Measurements from ENCODE around the gene CYREN.

DNA sequence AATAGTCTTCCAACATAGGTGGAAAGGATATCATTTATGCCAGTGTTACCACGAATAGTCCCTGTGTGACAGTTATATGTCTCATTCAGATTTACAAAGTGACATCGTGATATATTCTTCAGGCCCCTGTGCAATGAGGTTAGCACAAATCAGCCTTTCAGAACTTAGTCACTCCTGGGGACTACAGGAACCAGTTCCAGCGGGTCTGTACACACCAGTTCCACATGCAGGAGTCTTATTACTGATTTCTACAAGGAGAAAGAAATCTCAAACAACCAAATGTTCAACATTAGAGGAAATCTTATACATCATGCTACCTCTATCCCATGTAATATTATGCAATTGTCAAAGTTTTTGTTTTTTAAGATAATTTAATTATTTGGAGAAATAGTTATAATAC, 45.2 kb upstream of the CYREN start:
- TF ChIP-seq, protein P1, sequence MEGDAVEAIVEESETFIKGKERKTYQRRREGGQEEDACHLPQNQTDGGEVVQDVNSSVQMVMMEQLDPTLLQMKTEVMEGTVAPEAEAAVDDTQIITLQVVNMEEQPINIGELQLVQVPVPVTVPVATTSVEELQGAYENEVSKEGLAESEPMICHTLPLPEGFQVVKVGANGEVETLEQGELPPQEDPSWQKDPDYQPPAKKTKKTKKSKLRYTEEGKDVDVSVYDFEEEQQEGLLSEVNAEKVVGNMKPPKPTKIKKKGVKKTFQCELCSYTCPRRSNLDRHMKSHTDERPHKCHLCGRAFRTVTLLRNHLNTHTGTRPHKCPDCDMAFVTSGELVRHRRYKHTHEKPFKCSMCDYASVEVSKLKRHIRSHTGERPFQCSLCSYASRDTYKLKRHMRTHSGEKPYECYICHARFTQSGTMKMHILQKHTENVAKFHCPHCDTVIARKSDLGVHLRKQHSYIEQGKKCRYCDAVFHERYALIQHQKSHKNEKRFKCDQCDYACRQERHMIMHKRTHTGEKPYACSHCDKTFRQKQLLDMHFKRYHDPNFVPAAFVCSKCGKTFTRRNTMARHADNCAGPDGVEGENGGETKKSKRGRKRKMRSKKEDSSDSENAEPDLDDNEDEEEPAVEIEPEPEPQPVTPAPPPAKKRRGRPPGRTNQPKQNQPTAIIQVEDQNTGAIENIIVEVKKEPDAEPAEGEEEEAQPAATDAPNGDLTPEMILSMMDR (IDR thresholded peaks at IDR 0.05): no peak
- TF ChIP-seq, protein P2, sequence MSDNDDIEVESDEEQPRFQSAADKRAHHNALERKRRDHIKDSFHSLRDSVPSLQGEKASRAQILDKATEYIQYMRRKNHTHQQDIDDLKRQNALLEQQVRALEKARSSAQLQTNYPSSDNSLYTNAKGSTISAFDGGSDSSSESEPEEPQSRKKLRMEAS (IDR thresholded peaks at IDR 0.05): no peak
- TF ChIP-seq EHF (CRISPR knock-in tag; IDR thresholded peaks at IDR 0.05): no peak
- no peak for TF ChIP-seq FOSL2 (IDR thresholded peaks at IDR 0.05)
- no peak for TF ChIP-seq FOSL2 (CRISPR knock-in tag; IDR thresholded peaks at IDR 0.05)
- TF ChIP-seq POLR2A (IDR thresholded peaks at IDR 0.05; ENCODE audit: low read length): no peak
- TF ChIP-seq NFE2L2 (conservative IDR thresholded peaks at IDR 0.05; ENCODE audit: low read length): no peak
- no peak for TF ChIP-seq EP300 (IDR thresholded peaks at IDR 0.05)
- no peak for TF ChIP-seq JUNB (IDR thresholded peaks at IDR 0.05)
- no peak for TF ChIP-seq HDAC2 (IDR thresholded peaks at IDR 0.05)
- TF ChIP-seq, protein P3, sequence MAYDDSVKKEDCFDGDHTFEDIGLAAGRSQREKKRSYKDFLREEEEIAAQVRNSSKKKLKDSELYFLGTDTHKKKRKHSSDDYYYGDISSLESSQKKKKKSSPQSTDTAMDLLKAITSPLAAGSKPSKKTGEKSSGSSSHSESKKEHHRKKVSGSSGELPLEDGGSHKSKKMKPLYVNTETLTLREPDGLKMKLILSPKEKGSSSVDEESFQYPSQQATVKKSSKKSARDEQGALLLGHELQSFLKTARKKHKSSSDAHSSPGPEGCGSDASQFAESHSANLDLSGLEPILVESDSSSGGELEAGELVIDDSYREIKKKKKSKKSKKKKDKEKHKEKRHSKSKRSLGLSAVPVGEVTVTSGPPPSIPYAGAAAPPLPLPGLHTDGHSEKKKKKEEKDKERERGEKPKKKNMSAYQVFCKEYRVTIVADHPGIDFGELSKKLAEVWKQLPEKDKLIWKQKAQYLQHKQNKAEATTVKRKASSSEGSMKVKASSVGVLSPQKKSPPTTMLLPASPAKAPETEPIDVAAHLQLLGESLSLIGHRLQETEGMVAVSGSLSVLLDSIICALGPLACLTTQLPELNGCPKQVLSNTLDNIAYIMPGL (CRISPR knock-in tag; IDR thresholded peaks at IDR 0.05; ENCODE audit: borderline replicate concordance): no peak
- no peak for TF ChIP-seq SREBF2 (IDR thresholded peaks at IDR 0.05)
- TF ChIP-seq RAD21 (conservative IDR thresholded peaks at IDR 0.05 in 1 of 2, IDR thresholded peaks at IDR 0.05 in 1 of 2): no peak

Measured in A549 (cell line).